SU-DHL-6 (cell line): ENCODE results near the gene TMEM88.
A peak's percentile ranks its signal among the peaks of the same experiment; 100 is the strongest.

Experiments used
- H2AFZ ChIP-seq: fragments of 200-600 bp; sonication (generic); 2 replicates; pipeline ENCODE4 v1.6.1; 2014; ENCODE audit warnings: low read depth, mild to moderate bottlenecking, moderate library complexity, mixed read lengths, antibody characterized with exemption, low read length; ENCODE audit not compliant: severe bottlenecking
- H3F3A ChIP-seq: fragments of 200-600 bp; shearing (Covaris generic); 2 replicates; pipeline ENCODE4 v1.6.0; 2016; ENCODE audit warnings: antibody characterized with exemption, mild to moderate bottlenecking; ENCODE audit not compliant: insufficient read depth
- H3K27ac ChIP-seq: fragments of 200-600 bp; sonication (generic); 2 replicates; pipeline ENCODE4 v1.5.1; 2016; ENCODE audit warnings: low read depth, mild to moderate bottlenecking, low read length, moderate library complexity, mixed read lengths
- H3K27me3 ChIP-seq: fragments of 200-600 bp; sonication (generic), shearing (Covaris generic); 2 replicates; pipeline ENCODE4 v1.6.0; 2014; ENCODE audit warnings: mild to moderate bottlenecking, low read length
- H3K36me3 ChIP-seq: fragments of 200-600 bp; sonication (generic); 2 replicates; pipeline ENCODE4 v1.6.1; 2014; ENCODE audit warnings: mild to moderate bottlenecking, low read length, mixed read lengths
- H3K4me2 ChIP-seq: fragments of 300-600, 200-600 bp; shearing (Covaris generic), sonication (generic); 2 replicates; pipeline ENCODE4 v1.6.0; 2014; ENCODE audit warnings: low read length, low read depth, mild to moderate bottlenecking; ENCODE audit not compliant: poor library complexity, severe bottlenecking
- H3K4me3 ChIP-seq: fragments of 200-600 bp; sonication (generic); 2 replicates; pipeline ENCODE4 v1.5.1; 2014; ENCODE audit warnings: antibody characterized with exemption, low read length, mild to moderate bottlenecking, mixed read lengths; ENCODE audit not compliant: insufficient read depth, poor library complexity, severe bottlenecking
- H3K79me2 ChIP-seq: fragments of 200-600 bp; sonication (generic); 2 replicates; pipeline ENCODE4 v1.6.1; 2014; ENCODE audit warnings: mild to moderate bottlenecking, low read length, moderate library complexity; ENCODE audit not compliant: insufficient read depth
- H3K9ac ChIP-seq: fragments of 200-600 bp; sonication (generic); 2 replicates; pipeline ENCODE4 v1.7.0; 2014; ENCODE audit warnings: mild to moderate bottlenecking, low read length
- H3K9me2 ChIP-seq: fragments of 200-600 bp; sonication (generic); replicated peaks from 2 replicates; pipeline ENCODE4 v1.6.1; 2014; ENCODE audit warnings: low read length; ENCODE audit not compliant: insufficient read depth
- H3K9me3 ChIP-seq: fragments of 200-600 bp; sonication (generic); 2 replicates; pipeline ENCODE4 v1.6.1; 2014; ENCODE audit warnings: low read length, mixed read lengths; ENCODE audit not compliant: insufficient read depth
- H4K20me1 ChIP-seq: fragments of 200-600 bp; sonication (generic); 2 replicates; pipeline ENCODE4 v1.6.1; 2014; ENCODE audit warnings: low read depth, mild to moderate bottlenecking, antibody characterized with exemption, low read length, moderate library complexity, mixed read lengths
- CTCF ChIP-seq: fragments of 200-600 bp; sonication (generic); IDR thresholded peaks from one replicate; pipeline ENCODE4 v1.5.1; 2017; ENCODE audit warnings: antibody characterized with exemption, mild to moderate bottlenecking, low read length, moderate library complexity; ENCODE audit not compliant: insufficient read depth, poor library complexity, severe bottlenecking
- EZH2phosphoT487 ChIP-seq: fragments of 200-600 bp; sonication (generic), shearing (Covaris generic); conservative IDR thresholded peaks from 2 replicates; pipeline ENCODE4 v1.6.1; 2018; ENCODE audit warnings: mild to moderate bottlenecking, antibody characterized with exemption, low read length, moderate library complexity, mixed read lengths

The TMEM88 gene

DNA sequence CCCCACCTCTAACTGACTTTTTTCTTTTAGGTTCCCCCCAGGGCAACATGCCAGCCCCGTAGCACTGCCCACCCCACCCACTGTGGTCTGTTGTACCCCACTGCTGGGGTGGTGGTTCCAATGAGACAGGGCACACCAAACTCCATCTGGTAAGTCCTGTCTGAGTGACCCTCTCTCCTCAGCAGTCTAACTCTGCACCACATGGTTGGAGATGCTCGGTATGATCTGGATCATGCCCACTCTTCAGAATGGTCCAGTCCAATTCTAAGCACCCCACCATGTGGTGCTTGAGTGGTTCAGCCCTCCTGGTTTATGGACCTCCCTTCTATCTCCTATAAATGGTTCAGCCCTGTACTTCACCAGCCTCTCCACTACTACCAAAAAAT, 15.0 kb upstream of the TMEM88 start:
- Histone ChIP-seq H3K4me2 (peak overlapping the region; percentile 92), H2AFZ (no peak overlapping the region), H3K27me3 (no peaks in the 10 kb centered on the region), H3F3A (peaks cover 62% of the 10 kb centered on the region), H3K9me2 (no peaks in the 10 kb centered on the region), H3K9me3 (no peaks in the 10 kb centered on the region), H3K79me2 (peaks cover 8% of the 10 kb centered on the region; the same call in 1 of the 2 replicates), H4K20me1 (no peaks in the 10 kb centered on the region), H3K27ac (peak overlapping the region; percentile 94), H3K4me3 (no peak overlapping the region), H3K36me3 (no peaks in the 10 kb centered on the region), H3K9ac (peak overlapping the region; percentile 80)
- TF ChIP-seq EZH2phosphoT487 (no peak), CTCF (no peak)

DNA sequence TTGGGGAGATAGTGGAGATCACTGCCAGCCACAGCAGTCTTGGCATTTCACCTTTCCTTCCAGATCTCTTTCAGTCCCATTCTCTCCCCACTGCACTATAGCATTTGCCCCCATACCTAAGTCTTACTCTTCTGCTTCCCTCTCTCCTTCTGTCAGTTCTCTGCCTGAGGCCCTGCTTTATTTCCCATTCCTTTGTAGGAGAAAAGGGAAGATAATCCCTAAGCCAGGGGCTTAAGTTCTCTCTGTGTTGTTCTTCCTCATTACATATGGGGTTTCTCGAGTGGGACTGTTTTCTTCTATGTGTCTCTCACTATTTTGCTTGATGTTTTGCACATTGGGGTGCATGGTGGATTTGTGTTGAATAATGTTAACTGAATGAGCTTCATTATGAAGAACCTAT, 14.4 kb upstream of the TMEM88 start:
- Histone ChIP-seq H3K4me3 (no peak overlapping the region), H4K20me1 (no peaks in the 10 kb centered on the region), H3K9me3 (no peaks in the 10 kb centered on the region), H3K36me3 (no peaks in the 10 kb centered on the region), H3K79me2 (peaks cover 14% of the 10 kb centered on the region; the same call in 1 of the 2 replicates), H3K4me2 (peak overlapping the region; percentile 92), H3K27ac (peak overlapping the region; percentile 94), H3F3A (peaks cover 62% of the 10 kb centered on the region), H3K9ac (peak overlapping the region; percentile 80), H2AFZ (no peak overlapping the region), H3K27me3 (no peaks in the 10 kb centered on the region), H3K9me2 (no peaks in the 10 kb centered on the region)
- no peak for TF ChIP-seq CTCF
- TF ChIP-seq EZH2phosphoT487: no peak

GRCh38 chr17:7840875-7841274, 14.0 kb upstream of the TMEM88 start:
- Histone ChIP-seq H3K9me2 (no peaks in the 10 kb centered on the region), H3K4me2 (peak overlapping the region; percentile 92), H3K79me2 (peaks cover 17% of the 10 kb centered on the region; the same call in 1 of the 2 replicates), H3K27me3 (no peaks in the 10 kb centered on the region), H3F3A (peaks cover 59% of the 10 kb centered on the region), H3K36me3 (no peaks in the 10 kb centered on the region), H4K20me1 (no peaks in the 10 kb centered on the region), H3K4me3 (peak overlapping the region; percentile 76), H2AFZ (no peak overlapping the region), H3K9me3 (no peaks in the 10 kb centered on the region), H3K27ac (peak overlapping the region; percentile 94), H3K9ac (peak overlapping the region; percentile 80)
- no peak for TF ChIP-seq EZH2phosphoT487
- no peak for TF ChIP-seq CTCF
